DMS79 (cell line): ENCODE data around the gene COL9A3.
"Not testable (repeated sequence)": the region's sequence is repeated elsewhere in the genome, so short reads cannot be mapped to it uniquely, and the experiment has no call there.

ENCODE experiments used
- DNase-seq: peaks from one replicate; lab custom pipeline; 2025; lab: John Stamatoyannopoulos, UW

The COL9A3 gene

GRCh38 chr20:62835931-62836861, 19.3 kb downstream of the COL9A3 start:
- DNase-seq = no peak

DNA sequence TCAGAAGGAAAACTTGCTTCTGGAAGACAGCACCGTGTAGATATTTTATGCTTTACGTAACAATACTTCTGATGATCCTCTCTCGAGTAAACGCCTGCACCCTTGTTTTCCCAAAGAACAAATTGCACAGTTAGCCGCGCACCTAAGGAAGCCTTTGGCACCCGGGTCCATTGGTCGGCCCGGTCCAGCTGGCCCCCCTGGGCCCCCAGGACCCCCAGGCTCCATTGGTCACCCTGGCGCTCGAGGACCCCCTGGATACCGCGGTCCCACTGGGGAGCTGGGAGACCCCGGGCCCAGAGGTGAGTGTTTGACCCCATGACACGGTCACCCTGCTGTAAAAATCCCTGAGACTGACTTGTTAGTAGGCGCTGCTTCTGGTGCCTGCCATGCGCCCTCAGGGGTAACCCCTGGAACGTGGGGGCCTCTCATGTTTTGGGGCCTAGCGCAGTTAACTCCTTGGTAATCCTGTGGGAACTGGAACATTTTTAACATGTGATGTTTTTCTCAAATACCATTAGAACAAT, 20.2 kb downstream of the COL9A3 start:
- no peak for DNase-seq

DNA sequence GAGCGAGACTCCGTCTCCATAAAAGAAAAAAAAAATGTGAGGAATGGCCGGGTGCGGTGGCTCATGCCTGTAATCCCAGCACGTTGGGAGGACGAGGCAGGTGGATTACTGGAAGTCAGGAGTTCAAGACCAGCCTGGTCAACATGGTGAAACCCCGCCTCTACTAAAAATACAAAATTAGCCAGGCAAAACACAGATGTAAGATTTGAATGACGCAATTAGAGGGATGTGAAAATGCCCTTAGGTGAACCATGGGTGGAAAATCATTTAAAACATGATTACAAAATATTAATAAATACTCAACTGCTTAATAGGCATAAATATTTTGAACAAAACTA, 20.9 kb downstream of the COL9A3 start:
- no peak for DNase-seq

- DNase-seq = no peak
Observed at GRCh38 chr20:62838128-62838891, 21.5 kb downstream of the COL9A3 start.

GRCh38 chr20:62839261-62839660, 22.4 kb downstream of the COL9A3 start:
- no peak for DNase-seq

GRCh38 chr20:62839816-62840215, 23.0 kb downstream of the COL9A3 start:
- no peak for DNase-seq

GRCh38 chr20:62840244-62841197, 23.7 kb downstream of the COL9A3 start:
- DNase-seq = no peak

DNA sequence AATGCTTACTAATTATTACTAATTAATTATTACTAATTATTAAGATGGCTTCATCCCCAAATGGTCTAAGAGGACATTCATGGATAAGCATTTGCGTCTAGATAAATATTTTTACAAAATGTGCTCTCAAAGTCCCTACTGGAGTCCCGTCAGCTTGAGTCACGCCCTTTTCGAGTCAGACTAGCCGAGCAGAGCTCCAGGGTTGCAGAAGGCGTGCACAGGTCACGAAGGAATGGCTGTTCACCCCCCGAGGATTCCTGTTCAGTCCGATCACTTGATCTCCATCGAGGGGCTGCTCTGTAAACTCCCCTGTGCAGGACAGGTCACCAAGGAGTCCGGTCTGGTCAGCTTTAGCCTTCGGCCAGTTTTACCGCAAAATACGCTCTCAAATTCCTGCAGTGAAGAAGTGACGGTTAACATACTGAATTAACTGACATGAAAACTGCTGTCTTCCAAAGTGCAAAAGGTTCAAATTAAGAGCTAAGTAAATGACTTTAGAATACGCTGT, 24.9 kb downstream of the COL9A3 start:
- no peak for DNase-seq

DNA sequence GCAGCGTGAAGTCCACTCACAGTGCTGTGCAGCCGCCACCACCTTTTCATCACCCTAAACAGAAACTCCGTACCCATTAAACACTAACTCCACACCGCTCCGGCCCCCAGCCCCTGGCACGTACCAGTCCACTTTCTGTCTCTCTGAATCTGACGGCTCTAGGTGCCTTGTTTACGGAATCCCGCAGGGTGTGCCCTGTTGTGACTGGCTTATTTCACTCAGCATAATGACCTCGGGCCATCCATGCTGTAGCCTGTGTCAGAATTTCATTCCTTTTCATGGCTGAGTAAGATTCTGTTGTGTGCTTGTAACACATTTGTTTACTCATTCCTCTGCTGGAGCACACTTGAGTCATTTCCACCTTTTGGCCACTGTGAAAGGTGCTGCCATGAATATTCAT, 26.8 kb downstream of the COL9A3 start:
- DNase-seq = no peak

GRCh38 chr20:62844182-62844581, 27.3 kb downstream of the COL9A3 start:
- no peak for DNase-seq

- DNase-seq = no peak
Observed at GRCh38 chr20:62845416-62846160, 28.7 kb downstream of the COL9A3 start.

GRCh38 chr20:62846166-62846890, 29.5 kb downstream of the COL9A3 start:
- DNase-seq = no peak

DNA sequence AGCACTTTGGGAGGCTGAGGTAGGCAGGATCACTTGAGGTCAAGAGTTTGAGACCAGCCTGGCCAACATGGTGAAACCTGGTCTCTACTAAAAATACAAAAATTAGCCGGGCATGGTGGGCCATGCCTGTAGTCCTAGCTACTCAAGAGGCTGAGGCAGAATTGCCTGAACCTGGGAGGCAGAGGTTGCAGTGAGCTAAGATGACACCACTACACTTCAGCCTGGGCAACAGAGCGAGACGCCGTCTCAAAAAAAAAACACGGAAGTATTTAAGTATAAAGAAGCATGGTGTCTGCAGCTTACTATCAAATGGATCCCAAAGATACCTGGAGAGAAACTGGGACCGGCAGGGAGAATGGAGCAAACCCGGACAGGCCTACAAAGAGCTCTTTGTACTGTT, 32.1 kb downstream of the COL9A3 start:
- DNase-seq = not testable (repeated sequence)

- DNase-seq = no peak
Observed at GRCh38 chr20:62849431-62849830, 32.6 kb downstream of the COL9A3 start.

DNA sequence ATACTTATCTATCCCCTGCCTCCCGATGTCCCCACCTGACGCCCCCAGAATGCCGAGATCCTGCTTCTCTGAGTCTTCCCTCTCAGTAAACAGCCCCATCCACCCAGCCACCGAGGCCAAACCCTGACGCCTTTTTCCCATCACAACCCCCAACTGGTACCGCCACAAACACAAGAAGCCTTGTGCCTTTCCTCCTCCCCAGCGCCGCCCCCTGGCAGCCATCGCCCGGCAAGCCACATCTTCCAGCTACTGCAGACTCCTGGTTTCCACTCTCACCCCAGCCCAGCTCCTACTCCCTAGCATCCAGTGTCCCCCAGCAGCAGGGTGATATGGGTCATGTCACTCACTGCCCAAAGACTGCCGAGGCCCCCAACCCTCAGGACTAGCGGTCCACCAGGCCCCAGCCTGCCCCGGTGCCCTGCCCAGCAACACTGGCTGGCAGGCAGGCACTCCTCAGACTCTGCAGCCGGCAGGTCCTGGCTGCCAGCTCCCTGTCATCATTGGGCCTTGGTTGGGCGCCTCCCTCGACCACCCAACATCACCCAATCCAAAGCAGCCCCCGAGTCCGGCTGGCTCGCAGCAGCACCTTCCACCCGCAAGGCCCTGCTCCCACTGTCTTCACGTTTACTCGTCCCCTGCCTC, 33.6 kb downstream of the COL9A3 start:
- DNase-seq = no peak

DNA sequence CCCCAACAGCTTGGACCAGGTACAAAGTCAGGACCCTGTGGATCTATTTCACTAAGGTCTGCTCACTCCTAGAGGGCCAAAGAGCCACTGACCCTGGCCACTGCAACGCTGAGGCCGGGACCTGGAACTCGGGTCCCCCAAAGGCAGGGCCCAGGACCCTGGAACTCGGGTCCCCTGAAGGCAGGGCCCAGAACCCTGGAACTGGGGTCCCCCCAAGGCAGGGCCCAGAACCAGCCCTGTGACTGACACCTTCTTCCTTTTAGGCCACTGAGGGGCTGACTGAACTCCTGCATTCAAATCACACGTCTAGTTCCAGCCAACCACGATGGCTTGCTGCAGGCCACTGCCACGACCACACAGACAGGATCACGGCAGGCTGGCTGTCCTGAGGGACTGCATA, 35.3 kb downstream of the COL9A3 start:
- no peak for DNase-seq

DNA sequence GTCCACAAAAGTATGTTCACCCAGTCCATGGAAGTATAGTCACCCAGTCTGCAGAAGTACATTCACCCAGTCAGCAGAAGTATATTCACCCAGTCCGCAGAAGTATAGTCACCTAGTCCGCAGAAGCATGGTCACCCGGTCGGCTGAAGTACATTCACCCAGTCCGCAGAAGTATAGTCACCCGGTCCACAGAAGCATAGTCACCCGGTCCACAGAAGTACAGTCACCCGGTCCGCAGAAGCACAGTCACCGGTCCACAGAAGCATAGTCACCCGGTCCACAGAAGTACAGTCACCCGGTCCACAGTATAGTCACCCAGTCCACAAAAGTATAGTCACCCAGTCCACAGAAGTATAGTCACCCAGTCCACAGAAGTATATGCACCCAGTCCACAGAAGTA, 36.0 kb downstream of the COL9A3 start:
- DNase-seq = no peak

GRCh38 chr20:62853304-62853703, 36.5 kb downstream of the COL9A3 start:
- not testable (repeated sequence) for DNase-seq

DNA sequence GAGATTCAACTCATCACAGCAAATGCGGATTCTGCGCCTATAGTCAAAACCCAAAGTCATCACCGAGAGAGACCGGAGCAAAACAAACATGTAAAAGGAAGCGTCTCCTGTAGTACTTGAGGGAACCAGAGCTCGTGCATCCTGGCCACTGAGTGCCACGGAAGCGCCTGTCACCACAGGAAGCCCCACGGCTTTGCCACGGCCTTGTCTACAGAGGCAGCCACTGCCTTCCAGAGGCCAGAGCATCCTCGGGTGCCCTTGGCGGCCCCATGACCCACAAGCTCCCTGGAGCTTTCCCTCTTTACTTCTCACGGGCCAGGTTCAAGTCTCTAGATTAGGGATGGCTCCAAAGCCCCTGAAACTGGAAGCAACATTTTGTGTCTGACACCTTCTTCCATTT, 37.3 kb downstream of the COL9A3 start:
- DNase-seq = no peak

GRCh38 chr20:62855120-62855519, 38.3 kb downstream of the COL9A3 start:
- DNase-seq = no peak
